Coronary artery (tissue), 2 donors: ENCODE data around the gene MBD3L3.

Experiments used
- DNase-seq: peaks from one replicate; pipeline ENCODE4 v3.0.0-alpha.2; 2017; ENCODE audit warnings: low spot score
- H3K27ac ChIP-seq, 2 donors: fragments of 200-600 bp; sonication (generic); one replicate each; pipeline ENCODE4 v1.5.1; 2016 to 2019
- H3K4me3 ChIP-seq: fragments of 200-600 bp; sonication (generic); 2 replicates; pipeline ENCODE4 v1.5.1; 2016; ENCODE audit warnings: mild to moderate bottlenecking, moderate library complexity
- CTCF ChIP-seq: fragments of 200-600 bp; sonication (generic); IDR thresholded peaks from one replicate; pipeline ENCODE4 v1.5.1; 2019; ENCODE audit warnings: antibody characterized with exemption

The MBD3L3 gene

GRCh38 chr19:7098096-7098495 lies 39.6 kb upstream of the MBD3L3 start:
- Histone ChIP-seq H3K27ac (peak overlapping the region in 1 of 2 donors; percentile 79), H3K4me3 (no peak overlapping the region)
- DNase-seq = no peak
- TF ChIP-seq CTCF = no peak

DNA sequence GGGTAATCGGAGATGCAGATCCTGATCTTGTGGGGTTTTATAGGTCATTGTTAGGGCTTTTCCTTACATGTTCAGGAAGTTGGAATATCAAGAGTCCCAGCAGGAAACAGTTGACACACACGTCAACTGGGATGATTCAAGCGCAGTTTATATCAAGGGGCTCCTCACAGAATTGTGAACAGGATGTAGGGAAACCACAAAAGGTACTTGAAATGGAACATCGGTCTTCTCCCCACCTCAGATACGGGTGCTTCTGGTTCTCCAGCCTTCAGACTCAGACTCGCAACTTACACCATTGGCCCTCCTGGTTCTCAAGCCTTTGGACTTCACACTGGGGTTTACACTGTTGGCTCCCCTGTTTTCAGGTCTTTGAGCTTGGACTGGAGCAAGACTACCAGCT lies 30.5 kb upstream of the MBD3L3 start:
- no peak for DNase-seq
- Histone ChIP-seq H3K27ac (no peak overlapping the region), H3K4me3 (no peak overlapping the region)
- no peak for TF ChIP-seq CTCF

DNA sequence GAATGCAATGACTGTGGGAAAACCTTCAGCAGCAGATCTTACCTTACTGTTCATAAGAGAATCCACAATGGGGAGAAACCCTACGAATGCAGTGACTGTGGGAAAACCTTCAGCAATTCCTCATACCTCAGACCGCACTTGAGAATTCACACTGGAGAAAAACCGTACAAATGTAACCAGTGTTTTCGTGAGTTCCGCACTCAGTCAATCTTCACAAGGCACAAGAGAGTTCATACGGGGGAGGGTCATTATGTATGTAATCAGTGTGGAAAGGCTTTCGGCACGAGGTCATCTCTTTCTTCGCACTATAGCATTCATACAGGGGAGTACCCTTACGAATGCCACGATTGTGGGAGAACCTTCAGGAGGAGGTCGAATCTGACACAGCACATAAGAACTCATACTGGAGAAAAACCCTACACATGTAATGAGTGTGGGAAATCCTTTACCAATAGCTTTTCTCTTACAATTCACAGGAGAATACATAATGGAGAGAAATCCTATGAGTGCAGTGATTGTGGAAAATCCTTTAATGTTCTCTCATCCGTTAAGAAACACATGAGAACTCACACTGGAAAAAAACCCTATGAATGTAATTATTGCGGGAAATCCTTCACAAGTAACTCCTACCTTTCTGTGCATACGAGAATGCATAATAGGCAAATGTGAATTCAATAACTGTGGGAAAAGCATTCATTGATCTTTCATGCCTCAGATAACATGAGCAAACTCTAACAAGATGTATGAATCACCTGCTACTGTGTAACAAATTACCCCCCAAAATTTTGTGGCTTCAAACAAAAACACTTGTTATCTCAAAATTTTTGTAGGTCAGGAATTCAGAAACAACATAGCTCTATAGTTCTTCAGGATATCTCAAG lies 24.8 kb upstream of the MBD3L3 start:
- no peak overlapping the region for H3K27ac ChIP-seq
- peak overlapping the region; percentile 50 for H3K4me3 ChIP-seq
- TF ChIP-seq CTCF = no peak
- no peak for DNase-seq

DNA sequence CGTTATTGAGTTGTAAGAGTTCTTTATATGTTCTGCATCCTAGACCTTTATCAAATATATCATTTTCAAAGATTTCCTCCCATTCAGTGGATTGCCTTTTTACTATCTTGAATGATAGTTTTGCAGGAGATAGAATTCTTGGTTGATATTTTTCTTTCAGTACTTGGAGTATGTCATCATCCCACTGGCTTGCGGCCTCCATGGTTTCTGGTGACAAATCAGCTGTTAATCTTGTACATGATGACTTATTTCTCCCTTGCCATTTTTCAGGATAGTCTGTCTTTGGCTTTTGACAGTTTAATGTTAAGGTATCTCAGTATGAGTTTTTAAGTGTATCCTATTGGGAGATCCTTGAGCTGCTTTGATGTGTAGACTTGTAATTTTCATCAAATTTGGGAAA lies 19.5 kb upstream of the MBD3L3 start:
- TF ChIP-seq CTCF = no peak
- DNase-seq = no peak
- Histone ChIP-seq H3K27ac (no peak overlapping the region), H3K4me3 (no peak overlapping the region)

- no peak for DNase-seq
- H3K4me3 ChIP-seq = no peak overlapping the region
These were observed 17.7 kb upstream of the MBD3L3 start for GRCh38 chr19:7076151-7076550.

DNA sequence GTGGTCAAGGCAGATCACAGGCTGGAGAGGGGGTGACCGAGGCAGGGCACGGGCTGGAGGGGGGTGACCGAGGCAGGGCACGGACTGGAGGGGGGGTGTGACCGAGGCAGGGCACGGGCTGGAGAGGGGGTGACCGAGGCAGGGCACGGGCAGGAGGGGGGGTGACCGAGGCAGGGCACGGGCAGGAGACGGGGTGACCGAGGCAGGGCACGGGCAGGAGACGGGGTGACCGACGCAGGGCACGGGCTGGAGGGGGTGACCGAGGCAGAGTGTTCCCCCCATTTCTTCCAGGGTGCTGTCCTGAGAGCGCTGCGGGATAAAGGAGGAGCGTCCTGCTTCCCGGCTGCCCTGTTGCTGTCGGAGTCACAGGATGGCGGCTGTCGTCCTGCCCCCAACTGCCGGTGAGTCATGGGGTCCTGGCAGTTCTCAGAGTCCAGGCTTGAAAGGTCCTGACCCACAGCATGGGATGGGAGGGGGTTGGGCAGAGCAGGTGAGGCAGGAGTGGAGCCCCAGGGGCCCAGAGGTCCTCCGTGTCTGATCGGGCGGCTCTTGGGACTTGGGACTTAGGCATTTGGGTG lies 16.3 kb upstream of the MBD3L3 start:
- no peak for TF ChIP-seq CTCF
- no peak overlapping the region for H3K4me3 ChIP-seq
- no peak for DNase-seq
- H3K27ac ChIP-seq = no peak overlapping the region

More at GRCh38 chr19:7076151-7076550, 17.7 kb upstream of the MBD3L3 start:
- no peak overlapping the region for H3K27ac ChIP-seq
- TF ChIP-seq CTCF = no peak

GRCh38 chr19:7072541-7072940 lies 14.1 kb upstream of the MBD3L3 start:
- no peak overlapping the region for H3K27ac ChIP-seq
- DNase-seq = no peak
- no peak for TF ChIP-seq CTCF
- H3K4me3 ChIP-seq = no peak overlapping the region
